AG09309 (cell line): ENCODE measurements around the gene SLC66A1.

Experiments
- DNase-seq: peaks from one replicate; pipeline ENCODE4 v3.0.0-alpha.2; 2010; ENCODE audit warnings: low read depth
- H3K4me3 ChIP-seq: 2 replicates; pipeline ENCODE4 v1.5.1; 2011; ENCODE audit warnings: mild to moderate bottlenecking, low read depth, low read length, moderate library complexity; ENCODE audit not compliant: control insufficient read depth
- TF ChIP-seq, protein P1 (sequence below): IDR thresholded peaks from 2 replicates; pipeline ENCODE4 v1.5.1; 2011; ENCODE audit warnings: mild to moderate bottlenecking, low read depth, low read length, inconsistent platforms; ENCODE audit not compliant: insufficient read depth, control insufficient read depth; ENCODE audit errors: missing control alignments

Gene SLC66A1

GRCh38 chr1:19327736-19328135, 15.6 kb downstream of the SLC66A1 start:
- TF ChIP-seq, protein P1, sequence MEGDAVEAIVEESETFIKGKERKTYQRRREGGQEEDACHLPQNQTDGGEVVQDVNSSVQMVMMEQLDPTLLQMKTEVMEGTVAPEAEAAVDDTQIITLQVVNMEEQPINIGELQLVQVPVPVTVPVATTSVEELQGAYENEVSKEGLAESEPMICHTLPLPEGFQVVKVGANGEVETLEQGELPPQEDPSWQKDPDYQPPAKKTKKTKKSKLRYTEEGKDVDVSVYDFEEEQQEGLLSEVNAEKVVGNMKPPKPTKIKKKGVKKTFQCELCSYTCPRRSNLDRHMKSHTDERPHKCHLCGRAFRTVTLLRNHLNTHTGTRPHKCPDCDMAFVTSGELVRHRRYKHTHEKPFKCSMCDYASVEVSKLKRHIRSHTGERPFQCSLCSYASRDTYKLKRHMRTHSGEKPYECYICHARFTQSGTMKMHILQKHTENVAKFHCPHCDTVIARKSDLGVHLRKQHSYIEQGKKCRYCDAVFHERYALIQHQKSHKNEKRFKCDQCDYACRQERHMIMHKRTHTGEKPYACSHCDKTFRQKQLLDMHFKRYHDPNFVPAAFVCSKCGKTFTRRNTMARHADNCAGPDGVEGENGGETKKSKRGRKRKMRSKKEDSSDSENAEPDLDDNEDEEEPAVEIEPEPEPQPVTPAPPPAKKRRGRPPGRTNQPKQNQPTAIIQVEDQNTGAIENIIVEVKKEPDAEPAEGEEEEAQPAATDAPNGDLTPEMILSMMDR: no peak
- H3K4me3 ChIP-seq: no peak overlapping the region
- no peak for DNase-seq

DNA sequence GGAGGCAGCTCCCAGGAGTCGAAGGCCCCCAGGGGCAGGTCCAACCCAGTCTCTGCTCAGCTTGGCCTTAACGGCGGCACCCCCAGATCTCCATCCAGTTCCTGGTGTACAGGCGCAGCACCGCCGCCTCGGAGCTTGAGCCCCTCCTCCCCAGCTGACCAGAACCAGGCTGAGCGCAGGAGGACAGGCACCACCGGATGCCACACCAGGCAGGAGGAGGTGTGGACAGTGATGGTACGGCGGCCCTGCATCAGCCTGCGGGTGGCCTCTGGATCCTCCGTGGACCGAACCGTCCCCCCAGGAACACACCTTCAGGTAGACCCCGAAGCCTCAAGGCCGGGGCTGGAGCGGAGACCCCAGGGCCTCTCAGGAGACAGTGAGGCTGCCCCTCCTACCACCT, 16.4 kb downstream of the SLC66A1 start:
- TF ChIP-seq, protein P1: no peak
- H3K4me3 ChIP-seq: no peak overlapping the region
- no peak for DNase-seq

- DNase-seq: no peak
- TF ChIP-seq, protein P1: no peak
- no peak overlapping the region for H3K4me3 ChIP-seq
Observed at GRCh38 chr1:19329188-19329587, 17.1 kb downstream of the SLC66A1 start.

- TF ChIP-seq, protein P1: no peak
- no peak overlapping the region for H3K4me3 ChIP-seq
- DNase-seq: no peak
Observed at GRCh38 chr1:19329611-19330010, 17.5 kb downstream of the SLC66A1 start.

GRCh38 chr1:19330449-19331135, 18.5 kb downstream of the SLC66A1 start:
- no peak overlapping the region for H3K4me3 ChIP-seq
- TF ChIP-seq, protein P1: no peak
- no peak for DNase-seq

DNA sequence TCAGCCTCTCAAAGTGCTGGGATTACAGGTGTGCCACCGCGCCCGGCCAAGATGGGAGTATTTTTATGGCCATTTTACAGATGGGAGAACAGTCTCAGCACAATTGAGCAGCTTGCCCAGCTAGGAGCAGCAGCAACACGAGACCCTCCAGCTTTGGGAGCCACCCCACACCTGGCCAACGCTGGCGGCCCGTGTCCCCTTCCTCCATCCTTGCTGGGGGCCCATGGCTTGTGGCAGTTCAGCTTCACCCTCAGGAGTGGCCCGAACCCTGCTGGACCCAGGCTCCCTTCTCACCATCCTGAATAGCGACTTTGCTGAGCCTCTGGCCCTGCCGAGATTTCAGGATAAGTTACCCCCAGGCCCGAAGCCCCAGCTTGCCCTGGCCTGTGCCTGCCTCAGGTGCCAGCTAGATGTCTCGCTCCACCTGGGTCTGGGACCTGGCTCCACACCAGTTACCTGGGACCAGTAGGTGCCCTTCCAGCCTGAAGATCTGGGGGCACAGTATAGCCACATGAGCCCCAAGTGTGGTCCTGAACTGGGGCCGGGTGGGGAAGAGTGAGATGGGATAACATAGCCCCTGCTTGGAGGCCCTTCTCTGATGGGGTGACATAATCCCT, 19.2 kb downstream of the SLC66A1 start:
- DNase-seq: no peak
- H3K4me3 ChIP-seq: no peak overlapping the region
- TF ChIP-seq, protein P1: no peak
